Mesendoderm (in vitro differentiated cells): ENCODE data around the gene SNRPB.

Experiments used
- DNase-seq: peaks from one replicate; pipeline ENCODE4 v3.0.0; 2013
- H2AK5ac ChIP-seq: 2 replicates; pipeline ENCODE4 v1.6.1; 2013; ENCODE audit warnings: low read length, inconsistent platforms
- H2BK120ac ChIP-seq: 2 replicates; pipeline ENCODE4 v1.6.1; 2013; ENCODE audit warnings: low read depth, mild to moderate bottlenecking, low read length, moderate library complexity, mixed read lengths
- H2BK15ac ChIP-seq: replicated peaks from 2 replicates; pipeline ENCODE4 v1.6.1; 2013; ENCODE audit warnings: low read depth, mild to moderate bottlenecking, moderate library complexity
- H2BK5ac ChIP-seq: 2 replicates; pipeline ENCODE4 v1.6.1; 2013; ENCODE audit warnings: low read length, inconsistent platforms
- H3K18ac ChIP-seq: 2 replicates; pipeline ENCODE4 v1.6.1; 2013; ENCODE audit warnings: mild to moderate bottlenecking, low read length, mixed read lengths
- H3K23ac ChIP-seq: one replicate; pipeline ENCODE4 v1.6.1; 2013; ENCODE audit warnings: low read length
- H3K27ac ChIP-seq: 2 replicates; pipeline ENCODE4 v1.5.1; 2013; ENCODE audit warnings: low read depth, mild to moderate bottlenecking, inconsistent platforms, low read length, moderate library complexity
- H3K27me3 ChIP-seq: 2 replicates; pipeline ENCODE4 v1.6.1; 2013; ENCODE audit warnings: low read length, control low read depth, mild to moderate bottlenecking, inconsistent platforms; ENCODE audit not compliant: insufficient read depth, poor library complexity
- H3K36me3 ChIP-seq: 2 replicates; pipeline ENCODE4 v1.6.1; 2013; ENCODE audit warnings: low read length, inconsistent platforms; ENCODE audit not compliant: control insufficient read depth, insufficient read depth
- H3K4ac ChIP-seq: one replicate; pipeline ENCODE4 v1.6.1; 2013; ENCODE audit warnings: low read depth, mild to moderate bottlenecking, low read length, moderate library complexity
- H3K4me1 ChIP-seq: 2 replicates; pipeline ENCODE4 v1.6.1; 2013; ENCODE audit warnings: low read depth, low read length, inconsistent platforms; ENCODE audit not compliant: control insufficient read depth
- H3K4me2 ChIP-seq: 2 replicates; pipeline ENCODE4 v1.6.1; 2013; ENCODE audit warnings: low read length
- H3K4me3 ChIP-seq: 2 replicates; pipeline ENCODE4 v1.5.1; 2013; ENCODE audit warnings: mild to moderate bottlenecking, low read length
- H3K56ac ChIP-seq: one replicate; pipeline ENCODE4 v1.6.1; 2013; ENCODE audit warnings: low read length
- H3K79me1 ChIP-seq: 2 replicates; pipeline ENCODE4 v1.6.1; 2013; ENCODE audit warnings: low read length, inconsistent platforms
- H3K79me2 ChIP-seq: 2 replicates; pipeline ENCODE4 v1.6.1; 2013; ENCODE audit warnings: mild to moderate bottlenecking, low read length; ENCODE audit not compliant: control insufficient read depth, insufficient read depth
- H3K9ac ChIP-seq: 2 replicates; pipeline ENCODE4 v1.6.1; 2013; ENCODE audit warnings: low read length, inconsistent platforms
- H4K5ac ChIP-seq: one replicate; pipeline ENCODE4 v1.6.1; 2013; ENCODE audit warnings: low read length
- H4K8ac ChIP-seq: one replicate; pipeline ENCODE4 v1.6.1; 2013; ENCODE audit warnings: low read depth, mild to moderate bottlenecking, control low read depth, low read length, moderate library complexity
- WGBS: extraction: QIAGEN DNeasy Blood & Tissue Kit; methylation state at CpG from one replicate; pipeline ENCODE4 v1.1.7; 2013; ENCODE audit warnings: low lambda C conversion rate, missing lambda C conversion rate; ENCODE audit not compliant: insufficient coverage; ENCODE audit errors: extremely low coverage; 5-methylcytosine and 5-hydroxymethylcytosine counted together

The SNRPB gene

GRCh38 chr20:2483504-2483903, 12.9 kb upstream of the SNRPB start:
- H3K9ac ChIP-seq, result no peak overlapping the region
- no peak overlapping the region for H4K8ac ChIP-seq
- H3K27ac ChIP-seq, result no peak overlapping the region
- H3K4ac ChIP-seq, result no peak overlapping the region
- no peak overlapping the region for H3K18ac ChIP-seq
- no peak overlapping the region for H2AK5ac ChIP-seq
- DNase-seq, result no peak
- H4K5ac ChIP-seq, result no peak overlapping the region
- H2BK15ac ChIP-seq, result no peak overlapping the region
- no peak overlapping the region for H3K56ac ChIP-seq
- no peak overlapping the region for H3K4me3 ChIP-seq
- no peak overlapping the region for H2BK5ac ChIP-seq
- no peaks in the 10 kb centered on the region for H3K79me1 ChIP-seq
- H3K27me3 ChIP-seq, result no peaks in the 10 kb centered on the region
- H3K4me1 ChIP-seq, result no peaks in the 10 kb centered on the region
- no CpG with 5 or more reads among the region's 12 CpGs for WGBS
- H2BK120ac ChIP-seq, result no peak overlapping the region
- no peaks in the 10 kb centered on the region for H3K36me3 ChIP-seq
- H3K4me2 ChIP-seq, result no peak overlapping the region
- no peak overlapping the region for H3K23ac ChIP-seq
- H3K79me2 ChIP-seq, result no peaks in the 10 kb centered on the region

GRCh38 chr20:2480381-2480780, 9.8 kb upstream of the SNRPB start:
- DNase-seq, result no peak
- Histone ChIP-seq H3K4me2 (no peak overlapping the region), H2BK120ac (no peak overlapping the region), H3K9ac (no peak overlapping the region), H3K4ac (no peak overlapping the region), H3K79me2 (no peaks in the 10 kb centered on the region), H2AK5ac (no peak overlapping the region), H3K79me1 (no peaks in the 10 kb centered on the region), H3K27me3 (no peaks in the 10 kb centered on the region), H2BK5ac (no peak overlapping the region), H3K18ac (no peak overlapping the region), H4K5ac (no peak overlapping the region), H3K56ac (no peak overlapping the region), H3K27ac (no peak overlapping the region), H3K23ac (no peak overlapping the region), H4K8ac (no peak overlapping the region), H3K4me3 (no peak overlapping the region), H3K36me3 (no peaks in the 10 kb centered on the region), H2BK15ac (no peak overlapping the region), H3K4me1 (no peaks in the 10 kb centered on the region)
- no CpG with 5 or more reads among the region's 2 CpGs for WGBS

- no peak overlapping the region for H4K5ac ChIP-seq
- no peak overlapping the region for H2BK120ac ChIP-seq
- H3K36me3 ChIP-seq, result no peaks in the 10 kb centered on the region
- no peak overlapping the region for H3K23ac ChIP-seq
- no peak overlapping the region for H3K4me2 ChIP-seq
- no peak overlapping the region for H4K8ac ChIP-seq
- no peaks in the 10 kb centered on the region for H3K27me3 ChIP-seq
- H2BK5ac ChIP-seq, result no peak overlapping the region
- no peak overlapping the region for H3K18ac ChIP-seq
- no peak overlapping the region for H2BK15ac ChIP-seq
- no peak overlapping the region for H3K4me3 ChIP-seq
- no peak for DNase-seq
- no peak overlapping the region for H3K9ac ChIP-seq
- H3K27ac ChIP-seq, result no peak overlapping the region
- no peak overlapping the region for H3K4ac ChIP-seq
- WGBS, result no CpG with 5 or more reads among the region's 5 CpGs
- H3K56ac ChIP-seq, result no peak overlapping the region
- no peak overlapping the region for H2AK5ac ChIP-seq
- H3K79me2 ChIP-seq, result no peaks in the 10 kb centered on the region
- H3K79me1 ChIP-seq, result no peaks in the 10 kb centered on the region
- no peaks in the 10 kb centered on the region for H3K4me1 ChIP-seq
Measured at GRCh38 chr20:2476742-2477615, 6.4 kb upstream of the SNRPB start.

- Histone ChIP-seq H4K8ac (no peak overlapping the region), H3K36me3 (no peaks in the 10 kb centered on the region), H3K4me1 (no peaks in the 10 kb centered on the region), H4K5ac (no peak overlapping the region), H3K18ac (no peak overlapping the region), H3K4me3 (no peak overlapping the region), H3K9ac (no peak overlapping the region), H3K4ac (no peak overlapping the region), H2BK5ac (no peak overlapping the region), H2AK5ac (no peak overlapping the region), H3K23ac (no peak overlapping the region), H3K56ac (no peak overlapping the region), H2BK15ac (no peak overlapping the region), H3K79me2 (no peaks in the 10 kb centered on the region), H3K27me3 (no peaks in the 10 kb centered on the region), H3K27ac (no peak overlapping the region), H3K79me1 (no peaks in the 10 kb centered on the region), H3K4me2 (no peak overlapping the region), H2BK120ac (no peak overlapping the region)
- DNase-seq, result no peak
- WGBS, result no CpG with 5 or more reads among the region's 9 CpGs
Measured at GRCh38 chr20:2475850-2476741, 5.5 kb upstream of the SNRPB start.

DNA sequence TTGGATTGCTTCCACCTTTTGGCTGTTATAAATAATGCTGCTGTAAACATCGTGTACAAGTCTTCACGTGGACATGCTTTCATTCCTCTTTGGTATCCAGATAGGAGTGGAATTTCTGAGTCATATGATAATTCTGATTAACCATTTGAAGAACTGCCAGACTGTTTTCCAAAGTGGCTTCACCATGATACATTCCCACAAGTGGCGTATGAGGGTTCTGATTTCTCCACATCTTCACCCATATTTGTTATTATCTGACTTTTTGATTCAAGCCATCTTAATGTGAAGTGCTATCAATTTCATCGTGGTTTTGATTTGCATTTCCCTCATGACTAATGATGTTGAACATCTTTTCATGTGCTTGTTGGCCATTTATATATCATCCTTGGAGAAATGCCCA, 2.9 kb upstream of the SNRPB start:
- no peak overlapping the region for H3K56ac ChIP-seq
- no peaks in the 10 kb centered on the region for H3K79me1 ChIP-seq
- H2BK15ac ChIP-seq, result no peak overlapping the region
- no peak for DNase-seq
- no peak overlapping the region for H3K23ac ChIP-seq
- no peaks in the 10 kb centered on the region for H3K27me3 ChIP-seq
- no peak overlapping the region for H3K18ac ChIP-seq
- H3K9ac ChIP-seq, result no peak overlapping the region
- H3K27ac ChIP-seq, result no peak overlapping the region
- H3K4ac ChIP-seq, result no peak overlapping the region
- H3K79me2 ChIP-seq, result peaks cover 20% of the 10 kb centered on the region
- no peaks in the 10 kb centered on the region for H3K36me3 ChIP-seq
- H4K5ac ChIP-seq, result no peak overlapping the region
- H2AK5ac ChIP-seq, result no peak overlapping the region
- H2BK120ac ChIP-seq, result no peak overlapping the region
- H3K4me3 ChIP-seq, result no peak overlapping the region
- H3K4me1 ChIP-seq, result peaks cover 2% of the 10 kb centered on the region
- H2BK5ac ChIP-seq, result no peak overlapping the region
- H4K8ac ChIP-seq, result no peak overlapping the region
- H3K4me2 ChIP-seq, result no peak overlapping the region
- no CpG with 5 or more reads among the region's 4 CpGs for WGBS
